ENCODE data around the gene FCN1.

The FCN1 gene

GRCh38 chr9:134936346-134937163 is 18.8 kb upstream of the FCN1 start:
- DNase-seq = no peak

- DNase-seq = no peak
Measured at GRCh38 chr9:134935701-134936345, 18.1 kb upstream of the FCN1 start.

GRCh38 chr9:134935056-134935640 is 17.4 kb upstream of the FCN1 start:
- DNase-seq = no peak

- DNase-seq = no peak
Measured at GRCh38 chr9:134933076-134933659, 15.5 kb upstream of the FCN1 start.

GRCh38 chr9:134932606-134933005 is 14.9 kb upstream of the FCN1 start:
- DNase-seq = no peak

GRCh38 chr9:134932171-134932570 is 14.5 kb upstream of the FCN1 start:
- no peak for DNase-seq

- DNase-seq = no peak
Measured at GRCh38 chr9:134930398-134930797, 12.7 kb upstream of the FCN1 start.

- DNase-seq = no peak
Measured at GRCh38 chr9:134929193-134930158, 11.8 kb upstream of the FCN1 start.

GRCh38 chr9:134928436-134929192 is 10.9 kb upstream of the FCN1 start:
- DNase-seq = no peak

- no peak for DNase-seq
Measured at GRCh38 chr9:134925011-134925511, 7.3 kb upstream of the FCN1 start.

- DNase-seq = no peak
Measured at GRCh38 chr9:134923466-134923865, 5.8 kb upstream of the FCN1 start.

GRCh38 chr9:134922932-134923240 is 5.2 kb upstream of the FCN1 start:
- no peak for DNase-seq

GRCh38 chr9:134922066-134922931 is 4.6 kb upstream of the FCN1 start:
- no peak for DNase-seq

GRCh38 chr9:134919303-134919702 is 1.6 kb upstream of the FCN1 start:
- DNase-seq = no peak

GRCh38 chr9:134918646-134919045 is 934 bp upstream of the FCN1 start:
- no peak for DNase-seq

- DNase-seq = no peak
Measured at GRCh38 chr9:134916161-134916665, 1.5 kb downstream of the FCN1 start.

GRCh38 chr9:134915046-134915985 is 2.4 kb downstream of the FCN1 start:
- DNase-seq = no peak

GRCh38 chr9:134914501-134914834 is 3.2 kb downstream of the FCN1 start:
- no peak for DNase-seq

GRCh38 chr9:134913713-134914500 is 3.8 kb downstream of the FCN1 start:
- DNase-seq = no peak

Measured in SHP77 (cell line).